Common myeloid progenitor, CD34-positive (primary cell): ENCODE data around the gene MED25.

Experiments
- CTCF ChIA-PET: fragments of 350-600 bp; sonication (Branson Sonifier 250); formaldehyde crosslinking; loops from one replicate; lab custom pipeline; 2021; ENCODE audit warnings: antibody characterized with exemption; lab: Charles Lee
- POLR2A ChIA-PET: fragments of 350-600 bp; sonication (Branson Sonifier 250); formaldehyde crosslinking; loops from one replicate; lab custom pipeline; 2021; ENCODE audit warnings: antibody characterized with exemption; lab: Charles Lee
- DNase-seq, 3 donors: peaks; one replicate each; pipeline versions ENCODE4 v3.0.0 to v3.0.0-alpha.2; 2013
- H3K27ac ChIP-seq, 2 experiments: 1 replicate in 1 of 2; 2 replicates in 1 of 2; pipeline ENCODE4 v1.7.0; 2013; ENCODE audit warnings: inconsistent platforms in 2 of 2, low read length in 2 of 2, mild to moderate bottlenecking in 2 of 2, low read depth in 1 of 2, moderate library complexity in 1 of 2; ENCODE audit not compliant: severe bottlenecking in 2 of 2, insufficient read depth in 1 of 2, poor library complexity in 1 of 2
- H3K27me3 ChIP-seq, 5 experiments: replicated peaks in 2 of 5; 1 replicate in 3 of 5; 2 replicates in 2 of 5; pipeline versions ENCODE4 v1.6.1 to v1.7.0; 2013; ENCODE audit warnings: low read length in 4 of 5, mild to moderate bottlenecking in 2 of 5, moderate library complexity in 2 of 5, inconsistent platforms in 1 of 5; ENCODE audit not compliant: insufficient read depth in 5 of 5, control insufficient read depth in 4 of 5
- H3K36me3 ChIP-seq, 4 experiments: 1 replicate in 2 of 4; 2 replicates in 2 of 4; pipeline versions ENCODE4 v1.6.1 to v1.7.0; 2013; ENCODE audit warnings: low read length in 3 of 4, control low read depth in 1 of 4, mild to moderate bottlenecking in 1 of 4; ENCODE audit not compliant: control insufficient read depth in 4 of 4, insufficient read depth in 4 of 4
- H3K4me1 ChIP-seq, 4 experiments: 1 replicate in 3 of 4; 2 replicates in 1 of 4; pipeline versions ENCODE4 v1.6.1 to v1.7.1; 2013; ENCODE audit warnings: low read length in 3 of 4, mild to moderate bottlenecking in 3 of 4, control low read depth in 1 of 4, inconsistent platforms in 1 of 4, moderate library complexity in 1 of 4; ENCODE audit not compliant: control insufficient read depth in 4 of 4, insufficient read depth in 4 of 4; ENCODE audit errors: control extremely low read depth in 1 of 4
- H3K4me3 ChIP-seq, 7 experiments: 1 replicate in 4 of 7; 2 replicates in 3 of 7; pipeline versions ENCODE4 v1.5.1 to v1.7.0; 2013; ENCODE audit warnings: mild to moderate bottlenecking in 7 of 7, low read length in 6 of 7, moderate library complexity in 6 of 7, inconsistent platforms in 2 of 7, low read depth in 2 of 7, control low read depth in 1 of 7; ENCODE audit not compliant: insufficient read depth in 4 of 7, control insufficient read depth in 1 of 7; ENCODE audit errors: extremely low read depth in 1 of 7
- H3K9me3 ChIP-seq, 5 experiments: 1 replicate in 4 of 5; 2 replicates in 1 of 5; pipeline versions ENCODE4 v1.6.1 to v1.7.1; 2013; ENCODE audit warnings: low read length in 4 of 5, mild to moderate bottlenecking in 2 of 5, inconsistent platforms in 1 of 5, low read depth in 1 of 5, moderate library complexity in 1 of 5; ENCODE audit not compliant: control insufficient read depth in 4 of 5, insufficient read depth in 2 of 5; ENCODE audit errors: control extremely low read depth in 1 of 5
- WGBS: methylation state at CpG from one replicate; pipeline ENCODE4 v1.1.5; 2013; ENCODE audit not compliant: insufficient coverage; 5-methylcytosine and 5-hydroxymethylcytosine counted together

The MED25 gene

GRCh38 chr19:49786376-49786820, 31.7 kb upstream of the MED25 start:
- Histone ChIP-seq H3K9me3 (peaks cover 0 to 5% (median 0%) of the 10 kb centered on the region in 5 experiments), H3K4me1 (peaks cover 0 to 5% (median 0%) of the 10 kb centered on the region in 4 experiments), H3K27me3 (no peaks in the 10 kb centered on the region), H3K4me3 (no peak overlapping the region), H3K27ac (no peak overlapping the region), H3K36me3 (peaks cover 14 to 67% (median 47%) of the 10 kb centered on the region in 4 experiments)
- ChIA-PET CTCF (interaction anchor here (1.1 kb wide), 1 partner anchor 21 kb away, joined by 3 read pairs; no protein-coding TSS in a partner anchor), POLR2A (no interaction called here)
- DNase-seq: no peak
- WGBS: 99% methylated on average over 8 of the region's 9 CpGs

DNA sequence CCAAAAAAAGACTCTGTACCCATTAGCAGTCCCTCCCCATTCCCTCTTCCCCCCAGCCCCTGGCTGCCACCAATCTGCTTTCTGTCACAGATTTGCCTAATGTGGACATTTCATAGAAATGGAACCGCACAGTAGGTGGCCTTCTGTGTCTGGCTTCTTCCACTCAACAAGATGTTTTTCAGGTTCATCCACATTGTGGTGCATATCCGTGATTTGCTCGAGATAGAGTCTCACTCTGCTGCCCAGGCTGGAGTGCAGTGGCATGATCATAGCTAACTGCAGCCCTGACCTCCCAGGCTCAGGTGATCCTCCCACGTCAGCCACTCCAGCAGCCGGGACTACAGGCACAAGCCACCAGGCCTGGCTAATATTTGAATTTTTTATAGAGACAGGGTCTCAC, 30.3 kb upstream of the MED25 start:
- Histone ChIP-seq H3K4me1 (no peaks in the 10 kb centered on the region), H3K27ac (no peak overlapping the region), H3K27me3 (no peaks in the 10 kb centered on the region), H3K36me3 (peaks cover 13 to 71% (median 52%) of the 10 kb centered on the region in 4 experiments), H3K9me3 (peaks cover 0 to 5% (median 0%) of the 10 kb centered on the region in 5 experiments), H3K4me3 (no peak overlapping the region)
- no peak for DNase-seq
- POLR2A ChIA-PET: no interaction called here
- WGBS: 97% methylated on average over 5 of the region's 5 CpGs
- CTCF ChIA-PET: no interaction called here

DNA sequence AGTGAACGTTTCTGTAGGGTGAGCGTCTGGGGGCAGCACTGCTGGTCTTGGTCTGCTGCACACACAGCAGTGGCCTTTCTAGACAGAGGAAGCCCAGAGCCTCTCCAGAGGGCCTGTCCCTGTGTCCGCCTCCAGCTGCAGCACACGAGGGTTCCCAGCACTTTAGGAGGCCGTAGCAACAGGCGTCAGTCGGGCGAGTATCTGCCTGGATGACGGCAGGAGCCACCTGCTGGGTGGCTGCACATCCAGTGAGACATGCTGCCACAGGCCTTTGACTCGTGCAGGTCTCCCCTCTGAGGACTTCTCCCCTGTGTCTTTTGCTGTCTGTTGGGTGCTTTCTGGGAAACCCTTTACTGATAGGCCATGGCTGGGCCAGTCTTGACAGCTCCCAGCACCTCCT, 29.2 kb upstream of the MED25 start:
- Histone ChIP-seq H3K4me1 (no peaks in the 10 kb centered on the region), H3K9me3 (no peaks in the 10 kb centered on the region), H3K36me3 (peaks cover 8 to 69% (median 52%) of the 10 kb centered on the region in 4 experiments), H3K4me3 (no peak overlapping the region), H3K27me3 (no peaks in the 10 kb centered on the region), H3K27ac (no peak overlapping the region)
- ChIA-PET POLR2A (interaction anchor here (0.7 kb wide), 1 partner anchor 74 kb away, joined by 3 read pairs; no protein-coding TSS in a partner anchor), CTCF (no interaction called here)
- WGBS: 97% methylated on average over 10 of the region's 10 CpGs
- no peak for DNase-seq

- Histone ChIP-seq H3K4me1 (no peaks in the 10 kb centered on the region), H3K9me3 (no peaks in the 10 kb centered on the region), H3K4me3 (no peak overlapping the region), H3K27ac (no peak overlapping the region), H3K27me3 (no peaks in the 10 kb centered on the region), H3K36me3 (peaks cover 10 to 74% (median 50%) of the 10 kb centered on the region in 4 experiments)
- DNase-seq: no peak
- WGBS: 94% methylated on average over 7 of the region's 9 CpGs
- ChIA-PET CTCF (no interaction called here), POLR2A (no interaction called here)
Measured at GRCh38 chr19:49790866-49791265, 27.2 kb upstream of the MED25 start.

GRCh38 chr19:49791776-49792445, 26.2 kb upstream of the MED25 start:
- H3K4me3 ChIP-seq: no peak overlapping the region
- no peak overlapping the region for H3K27ac ChIP-seq
- ChIA-PET POLR2A (no interaction called here), CTCF (no interaction called here)
- no peaks in the 10 kb centered on the region for H3K4me1 ChIP-seq
- no peak for DNase-seq
- WGBS: 98% methylated on average over 19 of the region's 26 CpGs
- H3K9me3 ChIP-seq: no peaks in the 10 kb centered on the region
- peaks cover 14 to 79% (median 54%) of the 10 kb centered on the region in 4 experiments for H3K36me3 ChIP-seq
- no peaks in the 10 kb centered on the region for H3K27me3 ChIP-seq

DNA sequence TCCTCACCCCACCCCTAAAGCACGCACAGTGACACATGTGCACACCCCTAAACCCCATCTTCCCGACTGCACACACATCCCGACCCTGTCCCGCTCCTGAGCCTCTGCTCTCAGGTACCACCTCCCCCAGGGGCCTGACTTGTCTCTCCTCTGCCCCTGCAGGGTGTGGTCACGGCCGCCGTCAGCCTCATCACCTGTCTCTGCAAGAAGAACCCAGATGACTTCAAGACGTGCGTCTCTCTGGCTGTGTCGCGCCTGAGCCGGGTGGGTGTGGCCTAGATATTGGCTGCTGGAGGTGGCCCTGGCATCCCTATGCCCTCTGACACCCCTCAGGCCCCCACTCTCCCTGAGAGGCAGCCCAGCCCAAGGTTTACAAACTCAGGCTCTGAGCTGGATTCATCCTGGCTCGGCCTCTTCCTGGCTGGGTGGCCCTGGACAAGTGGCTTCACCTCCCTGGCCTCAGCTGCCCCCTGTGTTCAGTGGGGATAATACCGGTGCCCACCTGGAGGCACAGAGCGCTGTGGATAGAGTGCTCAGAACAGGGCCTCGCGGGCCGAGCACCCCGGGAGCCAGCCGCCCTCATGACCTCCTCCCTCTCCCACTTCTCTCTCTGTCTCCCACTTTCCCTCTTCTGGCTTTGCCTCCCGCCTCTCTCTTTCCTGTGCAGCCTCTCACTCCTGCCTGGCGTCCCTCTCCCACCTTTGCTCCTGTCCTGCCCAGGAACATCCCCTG, 25.1 kb upstream of the MED25 start:
- Histone ChIP-seq H3K27ac (no peak overlapping the region), H3K36me3 (peaks cover 14 to 82% (median 57%) of the 10 kb centered on the region in 4 experiments), H3K4me1 (no peaks in the 10 kb centered on the region), H3K27me3 (no peaks in the 10 kb centered on the region), H3K9me3 (no peaks in the 10 kb centered on the region), H3K4me3 (no peak overlapping the region)
- POLR2A ChIA-PET: no interaction called here
- 99% methylated on average over 17 of the region's 22 CpGs for WGBS
- CTCF ChIA-PET: no interaction called here
- DNase-seq: no peak

GRCh38 chr19:49793561-49793840, 24.6 kb upstream of the MED25 start:
- WGBS: 100% methylated on average over 2 of the region's 6 CpGs
- ChIA-PET CTCF (no interaction called here), POLR2A (no interaction called here)
- no peaks in the 10 kb centered on the region for H3K9me3 ChIP-seq
- H3K4me3 ChIP-seq: no peak overlapping the region
- no peaks in the 10 kb centered on the region for H3K27me3 ChIP-seq
- peaks cover 14 to 82% (median 59%) of the 10 kb centered on the region in 4 experiments for H3K36me3 ChIP-seq
- no peaks in the 10 kb centered on the region for H3K4me1 ChIP-seq
- H3K27ac ChIP-seq: no peak overlapping the region
- DNase-seq: no peak
